ENCODE data around the gene YTHDF1.

Gene YTHDF1

DNA sequence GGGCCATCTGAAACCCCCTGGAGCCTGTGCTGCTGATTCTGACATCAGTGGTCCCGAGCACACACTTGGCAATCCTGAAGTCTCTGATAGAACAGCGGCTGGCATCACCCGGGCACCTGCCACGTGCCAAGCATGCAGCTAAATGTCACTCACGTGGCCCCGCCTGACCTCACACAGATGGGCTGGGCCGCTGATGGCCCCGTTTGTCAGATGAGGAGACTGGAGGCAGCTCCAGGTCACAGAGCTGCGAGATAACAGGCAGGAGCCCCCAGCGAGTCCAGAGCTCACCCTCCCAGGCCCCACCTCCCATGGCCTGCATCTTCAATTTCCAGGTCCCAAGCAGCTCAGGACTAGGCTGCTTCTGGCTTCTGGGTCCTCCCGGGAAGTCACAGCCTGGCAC, 67.2 kb downstream of the YTHDF1 start:
- Mint-ChIP-seq H3K4me1 (ENCODE audit: low read depth) (no peaks in the 10 kb centered on the region), H3K27ac (no peak overlapping the region), H3K9me3 (peaks cover 11% of the 10 kb centered on the region), H3K4me3 (no peak overlapping the region), H3K27me3 (peaks cover 58% of the 10 kb centered on the region), H3K36me3 (ENCODE audit: low read depth) (no peaks in the 10 kb centered on the region)

DNA sequence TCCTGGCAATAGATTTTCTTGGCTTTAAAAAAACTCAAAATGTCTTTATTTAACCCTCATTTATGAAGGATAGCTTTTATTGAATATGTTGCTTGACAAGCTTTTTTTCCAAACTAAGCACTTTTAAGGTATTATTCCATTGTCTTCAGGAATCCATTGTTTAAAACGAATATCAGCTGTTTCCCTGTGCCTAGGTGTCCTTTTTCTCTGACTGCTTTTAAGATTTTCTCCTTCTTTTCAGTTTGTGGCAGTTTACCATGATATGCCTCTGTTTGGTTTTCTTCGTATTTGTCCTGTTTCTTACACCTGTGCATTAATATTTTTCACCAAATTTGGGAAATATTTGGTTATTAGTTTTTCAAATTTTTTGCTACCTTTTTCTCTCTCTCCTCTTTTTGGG, 68.4 kb downstream of the YTHDF1 start:
- Mint-ChIP-seq H3K27ac (no peak overlapping the region), H3K9me3 (peaks cover 11% of the 10 kb centered on the region), H3K27me3 (peaks cover 60% of the 10 kb centered on the region), H3K4me1 (ENCODE audit: low read depth) (no peaks in the 10 kb centered on the region), H3K4me3 (no peak overlapping the region), H3K36me3 (ENCODE audit: low read depth) (no peaks in the 10 kb centered on the region)

Data from stimulated activated naive CD8-positive, alpha-beta T cell treated with anti-CD3 and anti-CD28 coated beads, Interleukin-15, Interleukin-2, amounts not matched to agents 100 ng/mL and 50 ng/mL, for 24 hours (primary cell).